H9 (cell line): ENCODE results near the gene SP2. TPM values are rescaled to one million over a fixed set of nuclear protein-coding genes. Genes with fewer than 3 reads are reported as not detected.

ENCODE experiments used
- DNase-seq: peaks from one replicate; pipeline ENCODE4 v3.0.0-alpha.2; 2017
- H2AFZ ChIP-seq: one replicate; pipeline ENCODE4 v1.6.1; 2013; ENCODE audit warnings: mild to moderate bottlenecking, low read length, control low read depth, moderate library complexity
- H2AK5ac ChIP-seq: 2 replicates; pipeline ENCODE4 v1.6.1; 2013; ENCODE audit warnings: low read length, control low read depth, mixed read lengths; ENCODE audit not compliant: insufficient read length
- H2BK120ac ChIP-seq: one replicate; pipeline ENCODE4 v1.6.1; 2013; ENCODE audit warnings: low read depth, mild to moderate bottlenecking, low read length, control low read depth, inconsistent platforms; ENCODE audit not compliant: poor library complexity, severe bottlenecking
- H2BK12ac ChIP-seq: 2 replicates; pipeline ENCODE4 v1.6.1; 2013; ENCODE audit warnings: low read length, control low read depth, mixed read lengths, low read depth; ENCODE audit not compliant: insufficient read length
- H2BK15ac ChIP-seq: 2 replicates; pipeline ENCODE4 v1.6.1; 2013; ENCODE audit warnings: low read depth, low read length, control low read depth
- H2BK20ac ChIP-seq: one replicate; pipeline ENCODE4 v1.6.1; 2013; ENCODE audit warnings: low read depth, mild to moderate bottlenecking, low read length, control low read depth, inconsistent platforms; ENCODE audit not compliant: poor library complexity, severe bottlenecking
- H2BK5ac ChIP-seq: 2 replicates; pipeline ENCODE4 v1.6.1; 2013; ENCODE audit warnings: low read length, control low read depth, mixed read lengths; ENCODE audit not compliant: insufficient read length
- H3K14ac ChIP-seq: 2 replicates; pipeline ENCODE4 v1.6.1; 2013; ENCODE audit warnings: low read length, control low read depth; ENCODE audit not compliant: insufficient read depth
- H3K18ac ChIP-seq: 2 replicates; pipeline ENCODE4 v1.6.1; 2013; ENCODE audit warnings: low read depth, mild to moderate bottlenecking, mixed read lengths, low read length, control low read depth; ENCODE audit not compliant: insufficient read length
- H3K23ac ChIP-seq: 2 replicates; pipeline ENCODE4 v1.6.1; 2013; ENCODE audit warnings: low read length, control low read depth, mixed read lengths, low read depth; ENCODE audit not compliant: insufficient read length
- H3K23me2 ChIP-seq: 2 replicates; pipeline ENCODE4 v1.6.1; 2013; ENCODE audit warnings: low read depth, mild to moderate bottlenecking, mixed read lengths, low read length, control low read depth; ENCODE audit not compliant: insufficient read length, poor library complexity, severe bottlenecking
- H3K27ac ChIP-seq: 2 replicates; pipeline ENCODE4 v1.5.1; 2013; ENCODE audit warnings: low read length, control low read depth, mixed read lengths, low read depth; ENCODE audit not compliant: insufficient read length
- H3K27me3 ChIP-seq: 2 replicates; pipeline ENCODE4 v1.6.1; 2013; ENCODE audit warnings: low read length, control low read depth, inconsistent platforms; ENCODE audit not compliant: insufficient read depth
- H3K4ac ChIP-seq: 2 replicates; pipeline ENCODE4 v1.6.1; 2013; ENCODE audit warnings: low read depth, mild to moderate bottlenecking, control low read depth, inconsistent platforms, low read length, moderate library complexity
- H3K4me1 ChIP-seq: 2 replicates; pipeline ENCODE4 v1.6.1; 2013; ENCODE audit warnings: low read length, control low read depth, inconsistent platforms; ENCODE audit not compliant: insufficient read depth
- H3K4me2 ChIP-seq: 2 replicates; pipeline ENCODE4 v1.6.1; 2013; ENCODE audit warnings: low read length, control low read depth, mixed read lengths; ENCODE audit not compliant: insufficient read length, insufficient read depth
- H3K56ac ChIP-seq: 2 replicates; pipeline ENCODE4 v1.6.1; 2013; ENCODE audit warnings: low read depth, mild to moderate bottlenecking, mixed read lengths, low read length, control low read depth; ENCODE audit not compliant: insufficient read length
- H3K79me1 ChIP-seq: 2 replicates; pipeline ENCODE4 v1.6.1; 2013; ENCODE audit warnings: low read depth, mild to moderate bottlenecking, moderate library complexity, low read length, control low read depth, inconsistent platforms; ENCODE audit not compliant: insufficient read depth, poor library complexity, severe bottlenecking
- H3K79me2 ChIP-seq: 2 replicates; pipeline ENCODE4 v1.6.1; 2013; ENCODE audit warnings: low read length, control low read depth, inconsistent platforms; ENCODE audit not compliant: insufficient read depth
- H3K9ac ChIP-seq: 2 replicates; pipeline ENCODE4 v1.6.1; 2013; ENCODE audit warnings: low read length, control low read depth, mixed read lengths; ENCODE audit not compliant: insufficient read length; ENCODE audit errors: extremely low read depth
- H3K9me3 ChIP-seq: one replicate; pipeline ENCODE4 v1.6.1; 2013; ENCODE audit warnings: low read depth, low read length, inconsistent platforms; ENCODE audit not compliant: control insufficient read depth
- H3T11ph ChIP-seq: one replicate; pipeline ENCODE4 v1.6.1; 2013; ENCODE audit warnings: mild to moderate bottlenecking, low read length, control low read depth, inconsistent platforms
- H4K20me1 ChIP-seq: one replicate; pipeline ENCODE4 v1.6.1; 2013; ENCODE audit not compliant: control insufficient read depth, insufficient read length, insufficient read depth
- H4K5ac ChIP-seq: 2 replicates; pipeline ENCODE4 v1.6.1; 2013; ENCODE audit warnings: low read depth, mild to moderate bottlenecking, mixed read lengths, low read length, control low read depth; ENCODE audit not compliant: insufficient read length
- H4K8ac ChIP-seq: replicated peaks from 2 replicates; pipeline ENCODE4 v1.6.1; 2013; ENCODE audit warnings: low read length, control low read depth, mixed read lengths, low read depth; ENCODE audit not compliant: insufficient read length
- H4K91ac ChIP-seq: 2 replicates; pipeline ENCODE4 v1.6.1; 2013; ENCODE audit warnings: low read depth, mild to moderate bottlenecking, moderate library complexity, mixed read lengths, low read length, control low read depth; ENCODE audit not compliant: insufficient read length
- H3K27ac Mint-ChIP-seq, 3 experiments: 2 replicates in 2 of 3; 3 replicates in 1 of 3; pipeline ENCODE4 v1.8.0; 2020 to 2021; ENCODE audit warnings: mixed read lengths in 3 of 3, mild to moderate bottlenecking in 1 of 3, moderate library complexity in 1 of 3
- H3K27me3 Mint-ChIP-seq: 2 replicates; pipeline ENCODE4 v1.8.0; 2021; ENCODE audit warnings: low read depth, mild to moderate bottlenecking, moderate library complexity, mixed read lengths
- H3K36me3 Mint-ChIP-seq, 3 experiments: 2 replicates in 2 of 3; 3 replicates in 1 of 3; pipeline ENCODE4 v1.8.0; 2020 to 2021; ENCODE audit warnings: low read depth in 3 of 3, mixed read lengths in 3 of 3; ENCODE audit not compliant: insufficient read depth in 1 of 3
- H3K4me1 Mint-ChIP-seq, 2 experiments: 2 replicates each; pipeline ENCODE4 v1.8.0; 2020; ENCODE audit warnings: mixed read lengths in 2 of 2
- H3K4me3 Mint-ChIP-seq, 2 experiments: 2 replicates in 1 of 2; 3 replicates in 1 of 2; pipeline ENCODE4 v1.8.0; 2020 to 2021; ENCODE audit warnings: mild to moderate bottlenecking in 2 of 2, mixed read lengths in 2 of 2, moderate library complexity in 1 of 2
- H3K9me3 Mint-ChIP-seq, 2 experiments: 2 replicates in 1 of 2; 3 replicates in 1 of 2; pipeline ENCODE4 v1.8.0; 2020; ENCODE audit warnings: mild to moderate bottlenecking in 2 of 2, mixed read lengths in 2 of 2, moderate library complexity in 1 of 2
- WGBS: extraction: QIAGEN DNeasy Blood & Tissue Kit; methylation state at CpG from one replicate; pipeline ENCODE4 v1.1.7; 2013; ENCODE audit warnings: missing lambda C conversion rate, low lambda C conversion rate, mixed read lengths; ENCODE audit not compliant: insufficient read length; ENCODE audit errors: extremely low coverage; 5-methylcytosine and 5-hydroxymethylcytosine counted together
- total RNA-seq: library from RNA; stranded (reverse); gene quantifications from 2 replicates; pipeline ENCODE4 v1.2.1, GENCODE V29; 2021
- TF ChIP-seq, protein P1 (sequence below): fragments of 200-600 bp; sonication (generic); conservative IDR thresholded peaks from 3 replicates; pipeline ENCODE4 v1.8.0; 2021; ENCODE audit warnings: antibody characterized with exemption, mild to moderate bottlenecking

SP2 gene
- total RNA-seq, 1 experiment from 2014 or later: 19.3 TPM

DNA sequence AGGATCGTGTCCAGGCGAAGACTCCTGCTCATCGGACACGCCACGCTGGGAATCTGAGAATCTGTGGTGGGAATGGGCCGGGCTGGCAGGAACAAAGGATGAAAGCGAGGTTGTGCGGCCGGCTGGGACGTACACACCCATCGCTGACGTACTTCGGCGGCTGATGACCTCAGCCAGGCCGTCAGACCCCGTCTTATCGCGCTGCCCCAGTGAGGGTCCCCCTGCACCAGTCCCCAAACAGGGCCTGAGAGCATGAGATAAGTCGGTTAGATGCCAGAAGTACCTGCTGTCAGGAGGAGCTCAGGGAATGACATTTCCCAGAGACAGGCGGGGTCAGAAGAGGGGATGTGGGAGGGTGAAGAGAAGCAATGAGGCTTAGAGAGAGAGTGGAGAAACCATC, 29.1 kb upstream of the SP2 start:
- Histone ChIP-seq H2AK5ac (no peak overlapping the region), H3K18ac (no peak overlapping the region), H2BK5ac (no peak overlapping the region), H3K4me2 (no peak overlapping the region), H2AFZ (no peak overlapping the region), H4K20me1 (no peaks in the 10 kb centered on the region), H3K9ac (no peak overlapping the region), H3K4me1 (peaks cover 3% of the 10 kb centered on the region; the same call in 1 of the 2 replicates), H3K14ac (no peak overlapping the region), H3K23ac (no peak overlapping the region), H3T11ph (no peak overlapping the region), H3K27me3 (peaks cover 7% of the 10 kb centered on the region; the same call in 1 of the 2 replicates), H2BK120ac (no peak overlapping the region), H4K5ac (no peak overlapping the region), H2BK12ac (no peak overlapping the region), H3K56ac (no peak overlapping the region), H3K79me2 (no peaks in the 10 kb centered on the region), H4K8ac (no peak overlapping the region), H2BK20ac (no peak overlapping the region), H3K4ac (no peak overlapping the region), H3K27ac (no peak overlapping the region), H3K23me2 (peaks cover under 1% of the 10 kb centered on the region), H3K9me3 (no peaks in the 10 kb centered on the region), H3K79me1 (no peaks in the 10 kb centered on the region), H4K91ac (no peak overlapping the region), H2BK15ac (no peak overlapping the region)
- DNase-seq: no peak
- Mint-ChIP-seq H3K4me1 (peaks cover 21 to 22% of the 10 kb centered on the region in 2 experiments), H3K36me3 (no peaks in the 10 kb centered on the region), H3K27me3 (peaks cover 80% of the 10 kb centered on the region), H3K4me3 (no peak overlapping the region), H3K27ac (no peak overlapping the region), H3K9me3 (no peaks in the 10 kb centered on the region; a peak in 1 of 5 replicates)
- WGBS: no CpG with 5 or more reads among the region's 20 CpGs
- TF ChIP-seq, protein P1, sequence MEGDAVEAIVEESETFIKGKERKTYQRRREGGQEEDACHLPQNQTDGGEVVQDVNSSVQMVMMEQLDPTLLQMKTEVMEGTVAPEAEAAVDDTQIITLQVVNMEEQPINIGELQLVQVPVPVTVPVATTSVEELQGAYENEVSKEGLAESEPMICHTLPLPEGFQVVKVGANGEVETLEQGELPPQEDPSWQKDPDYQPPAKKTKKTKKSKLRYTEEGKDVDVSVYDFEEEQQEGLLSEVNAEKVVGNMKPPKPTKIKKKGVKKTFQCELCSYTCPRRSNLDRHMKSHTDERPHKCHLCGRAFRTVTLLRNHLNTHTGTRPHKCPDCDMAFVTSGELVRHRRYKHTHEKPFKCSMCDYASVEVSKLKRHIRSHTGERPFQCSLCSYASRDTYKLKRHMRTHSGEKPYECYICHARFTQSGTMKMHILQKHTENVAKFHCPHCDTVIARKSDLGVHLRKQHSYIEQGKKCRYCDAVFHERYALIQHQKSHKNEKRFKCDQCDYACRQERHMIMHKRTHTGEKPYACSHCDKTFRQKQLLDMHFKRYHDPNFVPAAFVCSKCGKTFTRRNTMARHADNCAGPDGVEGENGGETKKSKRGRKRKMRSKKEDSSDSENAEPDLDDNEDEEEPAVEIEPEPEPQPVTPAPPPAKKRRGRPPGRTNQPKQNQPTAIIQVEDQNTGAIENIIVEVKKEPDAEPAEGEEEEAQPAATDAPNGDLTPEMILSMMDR: no peak
